ENCODE measurements around the gene AACS. TPM values are rescaled to one million over a fixed set of nuclear protein-coding genes. Genes with fewer than 3 reads are reported as not detected.

The AACS gene
- total and polyA plus RNA-seq, 2 of the 8 experiments (the other 6 are each of a cell fraction or from before 2014, with no cell fraction given) = 51.9 to 52.4 TPM

GRCh38 chr12:125186471-125187147, 121.4 kb downstream of the AACS start:
- H3K27me3 ChIP-seq (replicated peaks in 1 of 4; ENCODE audit: control insufficient read depth in 3 of 4, extremely low read depth in 1 of 4, insufficient read depth in 3 of 4, low read length in 3 of 4) = peaks cover 0 to 11% (median 5%) of the 10 kb centered on the region in 4 experiments; a peak in 4 of 7 replicates
- peak overlapping the region; percentile 25; the same call in 1 of the 2 replicates for H4K8ac ChIP-seq (ENCODE audit: extremely low read depth, insufficient read depth, low read length)
- no peak overlapping the region for H2BK120ac ChIP-seq (replicated peaks; ENCODE audit: low read depth, low read length)
- H3K4me1 ChIP-seq (replicated peaks in 1 of 4; ENCODE audit: control insufficient read depth in 3 of 4, insufficient read depth in 4 of 4, low read length in 3 of 4) = peaks cover 24 to 41% (median 27%) of the 10 kb centered on the region in 4 experiments
- peaks cover 0 to 36% of the 10 kb centered on the region in 2 experiments; a peak in 3 of 4 replicates for H3K79me2 ChIP-seq (ENCODE audit: control insufficient read depth in 1 of 2, insufficient read depth in 2 of 2, low read length in 2 of 2)
- FAIRE-seq = no peak
- WGBS, 2 experiments (ENCODE audit: extremely low coverage in 1 of 2, insufficient coverage in 1 of 2, insufficient read length in 1 of 2, insufficient replicate concordance in 2 of 2, low coverage in 1 of 2, low lambda C conversion rate in 2 of 2, missing lambda C conversion rate in 1 of 2) = 0% methylated on average over 23 of the region's 90 CpGs; no CpG with 5 or more reads in 1 of the 2 experiments
- CTCF ChIA-PET (ENCODE audit: partially characterized antibody) = interaction anchor here (0.8 to 3.7 kb wide), 6 partner anchors 12 to 882 kb away, joined by 3 to 23 read pairs (median 3); no protein-coding TSS in a partner anchor
- no peak overlapping the region for H2BK15ac ChIP-seq (ENCODE audit: low read length)
- no peak overlapping the region for H3K56ac ChIP-seq (replicated peaks; ENCODE audit: insufficient read length, low read depth, low read length)
- H3K9ac ChIP-seq (replicated peaks in 1 of 4; ENCODE audit: extremely low read depth in 1 of 4, low read depth in 3 of 4, low read length in 3 of 4) = peak overlapping the region in 1 of 4 experiments; percentile 91; a peak in 1 of 7 replicates
- H3K4me3 ChIP-seq (ENCODE audit: extremely low read depth in 1 of 4, insufficient read depth in 2 of 4, low read depth in 3 of 4, low read length in 4 of 4) = peak overlapping the region; percentile 31 to 91 (median 61)
- TF ChIP-seq SUZ12 (IDR thresholded peaks at IDR 0.05; ENCODE audit: low read length) (no peak), GABPA (IDR thresholded peaks at IDR 0.05; ENCODE audit: borderline replicate concordance, insufficient read depth, low read length) (0 out of 2 replicates have a peak, but pooled peaks have one; percentile 0)
- no peak overlapping the region for H3K23ac ChIP-seq (ENCODE audit: insufficient read length)
- peaks cover 13% of the 10 kb centered on the region for H3K79me1 ChIP-seq (ENCODE audit: low read depth, low read length)
- H2AFZ ChIP-seq (ENCODE audit: low read length) = no peak overlapping the region
- H3K14ac ChIP-seq (ENCODE audit: insufficient read length) = no peak overlapping the region
- no peak overlapping the region for H2BK20ac ChIP-seq (ENCODE audit: low read length)
- DNase-seq (ENCODE audit: low read depth in 1 of 2, low spot score in 2 of 2) = peak in 1 of 2 experiments; percentile 63
- H2BK5ac ChIP-seq (ENCODE audit: low read depth, low read length) = no peak overlapping the region
- H2AK5ac ChIP-seq (ENCODE audit: low read depth, low read length) = no peak overlapping the region
- no peak overlapping the region for H3K27ac ChIP-seq (ENCODE audit: low read depth, low read length)
- H3K9me3 ChIP-seq (ENCODE audit: insufficient read depth in 2 of 2, low read depth in 1 of 2, low read length in 1 of 2) = no peaks in the 10 kb centered on the region
- H2BK12ac ChIP-seq (ENCODE audit: low read depth, low read length) = no peak overlapping the region
- POLR2A ChIA-PET (ENCODE audit: partially characterized antibody) = interaction anchor here (0.8 to 4.8 kb wide), 8 partner anchors 11 to 168 kb away, joined by 3 to 30 read pairs (median 4); no protein-coding TSS in a partner anchor
- H4K5ac ChIP-seq (ENCODE audit: insufficient read length, low read depth, low read length) = no peak overlapping the region
- peaks cover 33% of the 10 kb centered on the region for H3K23me2 ChIP-seq (ENCODE audit: low read depth, low read length)
- peaks cover 3 to 17% of the 10 kb centered on the region in 2 experiments for H4K20me1 ChIP-seq (replicated peaks in 1 of 2; ENCODE audit: control insufficient read depth in 1 of 2, insufficient read depth in 2 of 2, low read length in 2 of 2)
- H3K4me2 ChIP-seq (ENCODE audit: insufficient read depth in 1 of 2, low read depth in 2 of 2, low read length in 2 of 2) = peak overlapping the region; percentile 72 to 80
- no peak overlapping the region for H4K91ac ChIP-seq (replicated peaks; ENCODE audit: insufficient read length, low read length)
- H3K18ac ChIP-seq (ENCODE audit: extremely low read depth, low read length) = no peak overlapping the region
- H3K36me3 ChIP-seq (ENCODE audit: control insufficient read depth in 2 of 4, insufficient read depth in 4 of 4, low read length in 3 of 4) = no peaks in the 10 kb centered on the region
- no peak overlapping the region for H3K4ac ChIP-seq (replicated peaks; ENCODE audit: insufficient read length, low read depth, low read length)

Data from H1 (cell line).